GM12878 (cell line): ENCODE results near the gene MNT. TPM values are rescaled to one million over a fixed set of nuclear protein-coding genes. Genes with fewer than 3 reads are reported as not detected.

Experiments used
- CBFB ChIP-seq: IDR thresholded peaks from 2 replicates; pipeline ENCODE4 v1.6.1; 2016; ENCODE audit warnings: antibody characterized with exemption, low read depth
- CEBPB ChIP-seq, 2 experiments: fragments of 150-350 bp in 1 of 2; IDR thresholded peaks; 2 replicates each; pipeline ENCODE4 v1.6.1; 2012 to 2014; ENCODE audit warnings: low read depth in 2 of 2, low read length in 2 of 2, borderline replicate concordance in 1 of 2, inconsistent platforms in 1 of 2
- CHD2 ChIP-seq: IDR thresholded peaks from 2 replicates; pipeline ENCODE4 v1.6.1; 2011; ENCODE audit warnings: low read depth, low read length, improper control_type of control experiment, borderline replicate concordance
- DPF2 ChIP-seq: fragments of 450-650 bp; IDR thresholded peaks from 2 replicates; pipeline ENCODE4 v1.6.1; 2017; ENCODE audit warnings: mild to moderate bottlenecking
- E2F8 ChIP-seq: fragments of 450-650 bp; IDR thresholded peaks from 2 replicates; pipeline ENCODE4 v1.6.1; 2018; ENCODE audit warnings: mild to moderate bottlenecking, low read depth, moderate library complexity; ENCODE audit not compliant: partially characterized antibody
- EED ChIP-seq: sonication (generic); IDR thresholded peaks from 2 replicates; pipeline ENCODE4 v1.6.1; 2016; ENCODE audit warnings: antibody characterized with exemption, low read depth
- HCFC1 ChIP-seq: fragments of 150-350 bp; IDR thresholded peaks from 2 replicates; pipeline ENCODE4 v1.6.1; 2014; ENCODE audit warnings: low read length
- LARP7 ChIP-seq: fragments of 450-650 bp; IDR thresholded peaks from 2 replicates; pipeline ENCODE4 v1.6.1; 2017; ENCODE audit warnings: mild to moderate bottlenecking
- MEF2A ChIP-seq: IDR thresholded peaks from 2 replicates; pipeline ENCODE4 v1.6.1; 2011; ENCODE audit warnings: low read depth, mild to moderate bottlenecking, low read length, moderate library complexity; ENCODE audit not compliant: insufficient read depth
- MTA2 ChIP-seq: fragments of 450-650 bp; IDR thresholded peaks from 2 replicates; pipeline ENCODE4 v1.6.1; 2016; ENCODE audit warnings: low read depth, mild to moderate bottlenecking, moderate library complexity
- NFYA ChIP-seq: IDR thresholded peaks from 2 replicates; pipeline ENCODE4 v1.6.1; 2011; ENCODE audit warnings: low read depth, mild to moderate bottlenecking, low read length, improper control_type of control experiment, borderline replicate concordance
- PBX3 ChIP-seq: IDR thresholded peaks from 2 replicates; pipeline ENCODE4 v1.6.1; 2011; ENCODE audit warnings: mild to moderate bottlenecking, low read depth, low read length, moderate library complexity; ENCODE audit not compliant: insufficient replicate concordance
- RAD51 ChIP-seq: fragments of 450-650 bp; IDR thresholded peaks from 2 replicates; pipeline ENCODE4 v1.6.1; 2016; ENCODE audit warnings: moderate library complexity, mild to moderate bottlenecking, inconsistent platforms
- STAT1 ChIP-seq: fragments of 450-650 bp; conservative IDR thresholded peaks from 2 replicates; pipeline ENCODE4 v1.6.1; 2014; ENCODE audit warnings: antibody characterized with exemption, mild to moderate bottlenecking
- SUZ12 ChIP-seq: fragments of 200-600 bp; sonication (generic); IDR thresholded peaks from one replicate; pipeline ENCODE4 v1.6.1; 2018; ENCODE audit warnings: antibody characterized with exemption, mild to moderate bottlenecking; ENCODE audit not compliant: unreplicated experiment
- TBL1XR1 ChIP-seq: IDR thresholded peaks from 2 replicates; pipeline ENCODE4 v1.6.1; 2012; ENCODE audit warnings: low read depth, low read length, improper control_type of control experiment
- TCF7 ChIP-seq: IDR thresholded peaks from 2 replicates; pipeline ENCODE4 v1.6.1; 2014; ENCODE audit warnings: antibody characterized with exemption, borderline replicate concordance
- USF2 ChIP-seq: IDR thresholded peaks from 2 replicates; pipeline ENCODE4 v1.6.1; 2011; ENCODE audit warnings: low read depth, low read length, improper control_type of control experiment, borderline replicate concordance
- ZBTB40 ChIP-seq: fragments of 450-650 bp; IDR thresholded peaks from 2 replicates; pipeline ENCODE4 v1.6.1; 2016; ENCODE audit warnings: mild to moderate bottlenecking, moderate library complexity, borderline replicate concordance
- ZNF217 ChIP-seq: fragments of 450-650 bp; IDR thresholded peaks from 2 replicates; pipeline ENCODE4 v1.6.1; 2017; ENCODE audit warnings: antibody characterized with exemption, mild to moderate bottlenecking
- ZSCAN29 ChIP-seq: fragments of 450-650 bp; IDR thresholded peaks from 2 replicates; pipeline ENCODE4 v1.6.1; 2017; ENCODE audit warnings: mild to moderate bottlenecking, moderate library complexity
- ZZZ3 ChIP-seq: IDR thresholded peaks from 2 replicates; pipeline ENCODE4 v1.6.1; 2011; ENCODE audit warnings: low read depth; ENCODE audit not compliant: control insufficient read depth, insufficient read length
- polyA plus RNA-seq, 11 experiments: library from polyadenylated mRNA; depleted of rRNA in 4 of 11; unstranded in 6 of 11; stranded (reverse) in 5 of 11; fragments of >200 nt; fragmentation: Nextera tagmentation in 4 of 11; fragmentation: Illumina TruSeq in 1 of 11; extraction: Ambion mirVana in 4 of 11; extraction: Trizol in 1 of 11; gene quantifications; 1 replicate in 1 of 11; 2 replicates in 10 of 11; pipeline versions ENCODE4 v1.2.1 to v1.2.3, GENCODE V29; 2011 to 2016; ENCODE audit warnings: inconsistent platforms in 2 of 11, missing spikeins in 2 of 11, low read depth in 1 of 11
- total RNA-seq, 4 experiments: library from RNA; depleted of rRNA in 3 of 4; stranded (reverse); fragments of >200 nt in 3 of 4; fragmentation: Illumina TruSeq in 1 of 4; extraction: Trizol in 1 of 4; gene quantifications; 2 replicates each; pipeline versions ENCODE4 v1.2.1 to v1.2.3, GENCODE V29; 2013 to 2021

Gene MNT
- total and polyA plus RNA-seq, 10 of the 15 experiments (the other 5 are each of a cell fraction or from before 2014, with no cell fraction given) = 0.31 to 15.9 (median 3.8) TPM

- TF ChIP-seq RAD51 (no peak), TCF7 (no peak), EED (no peak), STAT1 (peak; percentile 62; the same call in 1 of the 2 replicates), CBFB (0 out of 2 replicates have a peak, but pooled peaks have one; percentile 17), SUZ12 (no peak), USF2 (peak; percentile 36), DPF2 (no peak; the same call in 1 of the 2 replicates), MTA2 (no peak), ZSCAN29 (peak; percentile 88), TBL1XR1 (peak; percentile 19; the same call in 1 of the 2 replicates), HCFC1 (peak; percentile 52), PBX3 (no peak), E2F8 (no peak), CEBPB (IDR thresholded peaks at IDR 0.05; ENCODE audit: borderline replicate concordance in 1 of 2, low read depth in 2 of 2, low read length in 2 of 2) (no peak), ZNF217 (no peak), MEF2A (no peak), ZBTB40 (no peak), CHD2 (0 out of 2 replicates have a peak, but pooled peaks have one; percentile 29), NFYA (no peak), ZZZ3 (no peak), LARP7 (no peak)
These were observed at the start of gene MNT (continued) for GRCh38 chr17:2400877-2401425.
